ENCODE results near the gene KCNH8. TPM values are rescaled to one million over a fixed set of nuclear protein-coding genes. Genes with fewer than 3 reads are reported as not detected.

KCNH8 gene
- total RNA-seq, 3 donors from 2014 or later (not counting 1 experiment from before 2014, with no cell fraction given), result 0.10 TPM; not detected in 2

DNA sequence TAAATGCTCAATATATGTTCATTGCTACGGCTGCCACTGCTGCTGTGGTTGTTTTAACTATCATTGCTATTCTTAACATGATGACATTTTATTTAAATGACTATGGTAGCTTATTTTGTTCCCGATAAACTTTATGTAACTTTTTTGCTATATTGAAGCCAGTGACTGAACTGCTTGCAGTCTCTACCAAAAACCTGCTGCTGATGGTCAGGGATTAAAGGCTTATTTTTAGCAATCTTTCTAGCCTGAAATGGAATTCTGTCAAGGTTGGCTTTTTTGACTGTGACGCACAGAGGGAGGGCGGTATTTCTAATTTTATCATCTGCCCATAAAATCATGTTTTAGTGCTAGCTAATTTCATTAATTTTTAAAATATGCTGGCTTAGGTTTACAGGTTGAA lies 271.8 kb downstream of the KCNH8 start:
- Mint-ChIP-seq H3K27me3 (ENCODE audit: low read depth in 2 of 2) (no peaks in the 10 kb centered on the region), H3K27ac (no peak overlapping the region), H3K4me3 (no peak overlapping the region), H3K4me1 (no peaks in the 10 kb centered on the region), H3K9me3 (no peaks in the 10 kb centered on the region), H3K36me3 (no peaks in the 10 kb centered on the region)
- 70% methylated on average over 2 of the region's 4 CpGs for WGBS (ENCODE audit: insufficient coverage)
- DNase-seq (no peak), ATAC-seq (no peak)
- no peaks in the 10 kb centered on the region for H3K27me3 ChIP-seq (ENCODE audit: control insufficient read depth, insufficient read depth, low read length)
- intact Hi-C loops (cut with micrococcal nuclease), result no loop called here
- no peak overlapping the region for H3K4me3 ChIP-seq (ENCODE audit: low read length)
- TF ChIP-seq, protein P1, sequence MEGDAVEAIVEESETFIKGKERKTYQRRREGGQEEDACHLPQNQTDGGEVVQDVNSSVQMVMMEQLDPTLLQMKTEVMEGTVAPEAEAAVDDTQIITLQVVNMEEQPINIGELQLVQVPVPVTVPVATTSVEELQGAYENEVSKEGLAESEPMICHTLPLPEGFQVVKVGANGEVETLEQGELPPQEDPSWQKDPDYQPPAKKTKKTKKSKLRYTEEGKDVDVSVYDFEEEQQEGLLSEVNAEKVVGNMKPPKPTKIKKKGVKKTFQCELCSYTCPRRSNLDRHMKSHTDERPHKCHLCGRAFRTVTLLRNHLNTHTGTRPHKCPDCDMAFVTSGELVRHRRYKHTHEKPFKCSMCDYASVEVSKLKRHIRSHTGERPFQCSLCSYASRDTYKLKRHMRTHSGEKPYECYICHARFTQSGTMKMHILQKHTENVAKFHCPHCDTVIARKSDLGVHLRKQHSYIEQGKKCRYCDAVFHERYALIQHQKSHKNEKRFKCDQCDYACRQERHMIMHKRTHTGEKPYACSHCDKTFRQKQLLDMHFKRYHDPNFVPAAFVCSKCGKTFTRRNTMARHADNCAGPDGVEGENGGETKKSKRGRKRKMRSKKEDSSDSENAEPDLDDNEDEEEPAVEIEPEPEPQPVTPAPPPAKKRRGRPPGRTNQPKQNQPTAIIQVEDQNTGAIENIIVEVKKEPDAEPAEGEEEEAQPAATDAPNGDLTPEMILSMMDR (IDR thresholded peaks at IDR 0.05), result no peak
- H3K9me3 ChIP-seq (ENCODE audit: control insufficient read depth, insufficient read depth, low read length), result no peaks in the 10 kb centered on the region
- no peaks in the 10 kb centered on the region for H3K4me1 ChIP-seq (ENCODE audit: control insufficient read depth, insufficient read depth, low read length)
- H3K36me3 ChIP-seq (ENCODE audit: control insufficient read depth, insufficient read depth, low read length), result no peaks in the 10 kb centered on the region
- H3K27ac ChIP-seq (ENCODE audit: low read length), result no peak overlapping the region

DNA sequence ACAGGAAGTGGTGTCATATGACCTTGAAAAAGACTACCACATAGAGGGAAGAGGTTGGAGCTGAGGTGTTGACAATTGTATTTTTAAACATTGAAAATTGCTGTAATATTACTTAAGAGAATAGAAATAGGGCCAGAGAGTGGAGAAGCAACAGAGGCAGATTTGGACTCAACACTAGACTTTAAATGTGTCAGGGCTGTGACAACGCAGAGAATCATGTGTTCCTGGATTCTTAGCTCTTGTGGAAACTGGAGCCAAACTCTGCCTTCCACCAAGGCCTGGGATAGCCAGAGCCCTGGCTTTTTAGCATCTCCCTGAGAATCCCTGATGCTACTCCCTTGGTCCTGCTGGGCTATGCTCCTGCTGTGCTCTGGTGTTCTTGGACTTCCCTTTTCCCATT lies 277.5 kb downstream of the KCNH8 start:
- TF ChIP-seq, protein P1 (IDR thresholded peaks at IDR 0.05), result no peak

DNA sequence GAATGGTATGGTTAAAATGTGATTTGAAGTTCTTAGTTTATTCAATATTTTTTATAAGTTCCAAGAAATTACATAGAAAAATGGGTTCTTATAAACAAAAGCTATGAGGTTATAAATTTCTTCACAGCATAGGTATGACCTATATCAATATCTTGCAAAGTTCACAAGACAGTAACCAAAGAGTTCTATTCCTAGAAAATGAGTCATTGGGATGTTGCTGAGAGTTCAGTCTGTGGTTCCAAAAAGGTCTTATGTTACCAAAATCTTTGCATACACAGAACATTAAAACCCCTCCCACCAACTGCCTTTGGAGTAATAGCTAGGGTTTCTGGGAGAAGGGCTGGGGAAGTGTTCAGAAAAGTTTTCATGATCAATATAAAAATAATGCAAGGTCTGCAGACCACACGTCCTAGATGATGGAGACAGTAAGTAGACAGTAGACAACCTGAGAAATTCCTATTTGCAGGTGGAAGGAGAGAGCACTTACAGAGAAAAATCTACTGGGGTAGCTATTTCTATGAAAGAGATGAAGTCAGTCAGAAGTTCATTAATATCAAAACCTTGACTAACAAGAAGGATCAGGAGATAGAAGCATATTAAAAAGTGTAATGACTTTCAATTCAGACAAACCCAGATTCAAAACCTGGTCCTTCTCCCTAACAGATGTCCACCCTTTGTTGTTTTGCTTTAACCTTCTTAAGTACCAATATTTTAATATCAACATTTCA lies 279.3 kb downstream of the KCNH8 start:
- TF ChIP-seq, protein P1 (IDR thresholded peaks at IDR 0.05), result no peak
- Histone ChIP-seq H3K9me3 (ENCODE audit: control insufficient read depth, insufficient read depth, low read length) (no peaks in the 10 kb centered on the region), H3K4me1 (ENCODE audit: control insufficient read depth, insufficient read depth, low read length) (no peaks in the 10 kb centered on the region), H3K36me3 (ENCODE audit: control insufficient read depth, insufficient read depth, low read length) (no peaks in the 10 kb centered on the region), H3K4me3 (ENCODE audit: low read length) (no peak overlapping the region), H3K27ac (ENCODE audit: low read length) (no peak overlapping the region), H3K27me3 (ENCODE audit: control insufficient read depth, insufficient read depth, low read length) (no peaks in the 10 kb centered on the region)
- Mint-ChIP-seq H3K36me3 (no peaks in the 10 kb centered on the region), H3K27me3 (ENCODE audit: low read depth in 2 of 2) (no peaks in the 10 kb centered on the region), H3K9me3 (peaks cover 0 to 11% of the 10 kb centered on the region in 2 donors), H3K4me3 (no peak overlapping the region), H3K27ac (no peak overlapping the region), H3K4me1 (peaks cover 0 to 5% of the 10 kb centered on the region in 2 donors)
- WGBS (ENCODE audit: insufficient coverage), result 69% methylated on average over 1 of the region's 1 CpG
- DNase-seq, result no peak
- ATAC-seq, result no peak
- intact Hi-C loops (cut with micrococcal nuclease), result no loop called here

More for the DNA sequence above, 277.5 kb downstream of the KCNH8 start:
- intact Hi-C loops (cut with micrococcal nuclease), result no loop called here
- Histone ChIP-seq H3K4me3 (ENCODE audit: low read length) (no peak overlapping the region), H3K27ac (ENCODE audit: low read length) (no peak overlapping the region), H3K27me3 (ENCODE audit: control insufficient read depth, insufficient read depth, low read length) (no peaks in the 10 kb centered on the region), H3K36me3 (ENCODE audit: control insufficient read depth, insufficient read depth, low read length) (no peaks in the 10 kb centered on the region), H3K9me3 (ENCODE audit: control insufficient read depth, insufficient read depth, low read length) (no peaks in the 10 kb centered on the region), H3K4me1 (ENCODE audit: control insufficient read depth, insufficient read depth, low read length) (no peaks in the 10 kb centered on the region)
- DNase-seq (no peak), ATAC-seq (no peak)
- Mint-ChIP-seq H3K36me3 (no peaks in the 10 kb centered on the region), H3K4me3 (no peak overlapping the region), H3K4me1 (peaks cover 0 to 5% of the 10 kb centered on the region in 2 donors), H3K9me3 (peaks cover 0 to 10% of the 10 kb centered on the region in 2 donors), H3K27me3 (ENCODE audit: low read depth in 2 of 2) (no peaks in the 10 kb centered on the region), H3K27ac (no peak overlapping the region)
- WGBS (ENCODE audit: insufficient coverage), result 73% methylated on average over 1 of the region's 1 CpG

DNA sequence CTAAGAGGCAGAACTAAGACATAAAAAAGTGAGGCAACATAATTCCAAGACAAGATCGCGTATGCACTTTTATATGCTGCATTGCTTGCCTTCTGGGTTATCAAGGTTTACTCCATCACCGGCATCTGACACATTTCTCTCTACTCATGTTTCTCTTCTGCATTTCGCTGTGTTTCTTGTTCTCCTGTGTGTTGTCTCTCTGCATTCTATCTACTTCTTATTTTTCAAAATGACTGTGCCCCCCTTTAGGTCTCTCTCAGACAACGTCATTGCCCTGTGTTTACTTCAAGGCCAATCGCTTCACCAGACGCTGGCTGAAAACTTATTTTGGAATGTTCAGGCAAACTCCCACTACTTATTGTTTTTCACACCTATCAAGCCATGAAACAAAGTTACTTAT lies 280.4 kb downstream of the KCNH8 start:
- Mint-ChIP-seq H3K4me1 (peaks cover 0 to 5% of the 10 kb centered on the region in 2 donors), H3K27me3 (ENCODE audit: low read depth in 2 of 2) (no peaks in the 10 kb centered on the region), H3K36me3 (no peaks in the 10 kb centered on the region), H3K9me3 (peaks cover 0 to 11% of the 10 kb centered on the region in 2 donors), H3K27ac (no peak overlapping the region), H3K4me3 (no peak overlapping the region)
- Histone ChIP-seq H3K4me3 (ENCODE audit: low read length) (no peak overlapping the region), H3K4me1 (ENCODE audit: control insufficient read depth, insufficient read depth, low read length) (no peaks in the 10 kb centered on the region), H3K27me3 (ENCODE audit: control insufficient read depth, insufficient read depth, low read length) (no peaks in the 10 kb centered on the region), H3K9me3 (ENCODE audit: control insufficient read depth, insufficient read depth, low read length) (no peaks in the 10 kb centered on the region), H3K27ac (ENCODE audit: low read length) (no peak overlapping the region), H3K36me3 (ENCODE audit: control insufficient read depth, insufficient read depth, low read length) (no peaks in the 10 kb centered on the region)
- TF ChIP-seq, protein P1 (IDR thresholded peaks at IDR 0.05), result no peak
- ATAC-seq (no peak), DNase-seq (no peak)
- intact Hi-C loops (cut with micrococcal nuclease), result no loop called here
- WGBS (ENCODE audit: insufficient coverage), result 96% methylated on average over 7 of the region's 7 CpGs

Measured in natural killer cell (primary cell).